Fibroblast of lung (primary cell): ENCODE measurements around the gene DYRK1A. TPM values are rescaled to one million over a fixed set of nuclear protein-coding genes. Genes with fewer than 3 reads are reported as not detected.

Experiments
- DNase-seq, 2 donors: peaks; one replicate each; pipeline versions ENCODE4 v3.0.0 to v3.0.0-alpha.2; 2010; ENCODE audit warnings: low read depth in 2 of 2
- H2AFZ ChIP-seq: 2 replicates; pipeline ENCODE4 v1.5.1; 2012; ENCODE audit warnings: low read length, control low read depth, inconsistent platforms
- H3K27ac ChIP-seq: 2 replicates; pipeline ENCODE4 v1.5.1; 2011; ENCODE audit warnings: low read length, control low read depth; ENCODE audit not compliant: insufficient read depth
- H3K27me3 ChIP-seq: 2 replicates; pipeline ENCODE4 v1.5.1; 2011; ENCODE audit warnings: mild to moderate bottlenecking, low read length; ENCODE audit not compliant: control insufficient read depth, insufficient read depth
- H3K36me3 ChIP-seq: 2 replicates; pipeline ENCODE4 v1.5.1; 2011; ENCODE audit warnings: low read length; ENCODE audit not compliant: control insufficient read depth, insufficient read depth
- H3K4me1 ChIP-seq: 2 replicates; pipeline ENCODE4 v1.5.1; 2011; ENCODE audit warnings: low read length; ENCODE audit not compliant: control insufficient read depth, insufficient read depth; ENCODE audit errors: extremely low read depth
- H3K4me2 ChIP-seq: 2 replicates; pipeline ENCODE4 v1.5.1; 2011; ENCODE audit warnings: low read length, control low read depth; ENCODE audit not compliant: insufficient read depth; ENCODE audit errors: extremely low read depth
- H3K4me3 ChIP-seq, 4 experiments: fragments of 200-600 bp in 1 of 4; sonication (generic) in 1 of 4; replicated peaks in 1 of 4; 2 replicates each; pipeline ENCODE4 v1.5.1; 2011 to 2016; ENCODE audit warnings: low read length in 4 of 4, low read depth in 3 of 4, mild to moderate bottlenecking in 3 of 4, control low read depth in 2 of 4, inconsistent platforms in 1 of 4, mixed read lengths in 1 of 4; ENCODE audit not compliant: insufficient read depth in 1 of 4; ENCODE audit errors: control extremely low read depth in 1 of 4
- H3K79me2 ChIP-seq: 2 replicates; pipeline ENCODE4 v1.5.1; 2012; ENCODE audit warnings: mild to moderate bottlenecking, low read length, inconsistent platforms; ENCODE audit not compliant: control insufficient read depth, insufficient read depth
- H3K9ac ChIP-seq: 2 replicates; pipeline ENCODE4 v1.5.1; 2011; ENCODE audit warnings: mild to moderate bottlenecking, low read length, control low read depth; ENCODE audit not compliant: insufficient read depth
- H3K9me3 ChIP-seq: 2 replicates; pipeline ENCODE4 v1.5.1; 2012; ENCODE audit warnings: low read depth, low read length; ENCODE audit not compliant: control insufficient read depth, insufficient read depth
- H4K20me1 ChIP-seq: 2 replicates; pipeline ENCODE4 v1.5.1; 2011; ENCODE audit warnings: low read length; ENCODE audit not compliant: control insufficient read depth, insufficient read depth; ENCODE audit errors: extremely low read depth
- CTCF ChIP-seq, 2 donors: IDR thresholded peaks in 1 of 2; conservative IDR thresholded peaks in 1 of 2; 1 replicate in 1 of 2; 2 replicates in 1 of 2; pipeline ENCODE4 v1.5.1; 2011 to 2012; ENCODE audit warnings: low read length in 2 of 2, control low read depth in 1 of 2, inconsistent platforms in 1 of 2, low read depth in 1 of 2, mild to moderate bottlenecking in 1 of 2
- EZH2 ChIP-seq: IDR thresholded peaks from 2 replicates; pipeline ENCODE4 v1.5.1; 2012; ENCODE audit warnings: low read length, control low read depth, mild to moderate bottlenecking; ENCODE audit errors: missing control alignments
- polyA plus RNA-seq, 2 donors: library from polyadenylated mRNA; depleted of rRNA in 1 of 2; stranded (reverse) in 1 of 2; unstranded in 1 of 2; fragments of >200 nt; gene quantifications; 2 replicates each; pipeline ENCODE4 v1.2.1, GENCODE V29; 2011 to 2012; ENCODE audit warnings: missing spikeins in 1 of 2
- total RNA-seq: library from RNA; depleted of rRNA; stranded (reverse); fragments of >200 nt; gene quantifications from 2 replicates; pipeline ENCODE4 v1.2.1, GENCODE V29; 2014

Gene DYRK1A
- total and polyA plus RNA-seq, 2 donors (not counting 1 experiment from before 2014, with no cell fraction given), result 45.9 to 64.1 TPM

- H3K9ac ChIP-seq, result no peak overlapping the region
- H2AFZ ChIP-seq, result no peak overlapping the region
Measured at GRCh38 chr21:37550618-37551330, 184.2 kb downstream of the DYRK1A start.

GRCh38 chr21:37551331-37551992, 184.9 kb downstream of the DYRK1A start:
- no peaks in the 10 kb centered on the region for H4K20me1 ChIP-seq
- no peak overlapping the region for H3K9ac ChIP-seq
- no peak overlapping the region for H3K27ac ChIP-seq
- H3K9me3 ChIP-seq, result no peaks in the 10 kb centered on the region
- DNase-seq, result peak; percentile 12 to 39
- H2AFZ ChIP-seq, result no peak overlapping the region
- H3K79me2 ChIP-seq, result no peaks in the 10 kb centered on the region
- H3K4me3 ChIP-seq, result no peak overlapping the region
- H3K36me3 ChIP-seq, result no peaks in the 10 kb centered on the region
- H3K4me2 ChIP-seq, result no peak overlapping the region
- TF ChIP-seq CTCF (conservative IDR thresholded peaks at IDR 0.05 in 1 of 2, IDR thresholded peaks at IDR 0.05 in 1 of 2; ENCODE audit: low read depth in 1 of 2, low read length in 2 of 2) (no peak), EZH2 (no peak)
- no peaks in the 10 kb centered on the region for H3K4me1 ChIP-seq
- H3K27me3 ChIP-seq, result peaks cover 2% of the 10 kb centered on the region

More at GRCh38 chr21:37550618-37551330, 184.2 kb downstream of the DYRK1A start:
- no peak for DNase-seq
- Histone ChIP-seq H3K27me3 (peaks cover 2% of the 10 kb centered on the region), H3K9me3 (no peaks in the 10 kb centered on the region), H4K20me1 (no peaks in the 10 kb centered on the region), H3K27ac (no peak overlapping the region), H3K4me1 (no peaks in the 10 kb centered on the region), H3K4me2 (no peak overlapping the region), H3K4me3 (no peak overlapping the region), H3K79me2 (no peaks in the 10 kb centered on the region), H3K36me3 (no peaks in the 10 kb centered on the region)
- TF ChIP-seq EZH2 (no peak), CTCF (conservative IDR thresholded peaks at IDR 0.05 in 1 of 2, IDR thresholded peaks at IDR 0.05 in 1 of 2; ENCODE audit: low read depth in 1 of 2, low read length in 2 of 2) (no peak)

- H4K20me1 ChIP-seq, result no peaks in the 10 kb centered on the region
- no peaks in the 10 kb centered on the region for H3K4me1 ChIP-seq
- no peaks in the 10 kb centered on the region for H3K79me2 ChIP-seq
- no peak overlapping the region for H3K27ac ChIP-seq
- no peak for TF ChIP-seq EZH2
- TF ChIP-seq CTCF (conservative IDR thresholded peaks at IDR 0.05 in 1 of 2, IDR thresholded peaks at IDR 0.05 in 1 of 2; ENCODE audit: low read depth in 1 of 2, low read length in 2 of 2), result no peak
- DNase-seq, result peak in 1 of 2 donors; percentile 18
- H3K9ac ChIP-seq, result no peak overlapping the region
- peaks cover 2% of the 10 kb centered on the region for H3K27me3 ChIP-seq
- H3K4me2 ChIP-seq, result no peak overlapping the region
- H2AFZ ChIP-seq, result no peak overlapping the region
- H3K4me3 ChIP-seq, result no peak overlapping the region
- H3K9me3 ChIP-seq, result no peaks in the 10 kb centered on the region
- no peaks in the 10 kb centered on the region for H3K36me3 ChIP-seq
Measured at GRCh38 chr21:37551993-37552355, 185.4 kb downstream of the DYRK1A start.
